Stimulated activated CD8-positive, alpha-beta memory T cell treated with anti-CD3 and anti-CD28 coated beads, Interleukin-15, amount 100 ng/mL, for 48 hours (primary cell): ENCODE results near the gene PNMA8C.
"Not testable (repeated sequence)": the region's sequence is repeated elsewhere in the genome, so short reads cannot be mapped to it uniquely, and the experiment has no call there.

ENCODE experiments used
- DNase-seq, 2 donors: peaks; one replicate each; pipeline ENCODE4 v3.0.0-alpha.2; 2020; ENCODE audit warnings: low read depth in 2 of 2

The PNMA8C gene

GRCh38 chr19:46411088-46411924 is 17.4 kb downstream of the PNMA8C start:
- no peak for DNase-seq

- no peak for DNase-seq
These were observed 18.3 kb downstream of the PNMA8C start for GRCh38 chr19:46410205-46411087.

GRCh38 chr19:46409191-46409590 is 19.5 kb downstream of the PNMA8C start:
- DNase-seq: no peak

- no peak for DNase-seq
These were observed 20.1 kb downstream of the PNMA8C start for GRCh38 chr19:46408664-46409039.

GRCh38 chr19:46407856-46408663 is 20.7 kb downstream of the PNMA8C start:
- DNase-seq: no peak

GRCh38 chr19:46406976-46407375 is 21.8 kb downstream of the PNMA8C start:
- no peak for DNase-seq

GRCh38 chr19:46404753-46405468 is 23.8 kb downstream of the PNMA8C start:
- no peak for DNase-seq

GRCh38 chr19:46404055-46404752 is 24.5 kb downstream of the PNMA8C start:
- no peak for DNase-seq

- DNase-seq: no peak
These were observed 26.0 kb downstream of the PNMA8C start for GRCh38 chr19:46402725-46403124.

- not testable (repeated sequence) for DNase-seq
These were observed 30.8 kb downstream of the PNMA8C start for GRCh38 chr19:46397801-46398479.

GRCh38 chr19:46394402-46394797 is 34.3 kb downstream of the PNMA8C start:
- no peak for DNase-seq

GRCh38 chr19:46393456-46394401 is 35.0 kb downstream of the PNMA8C start:
- no peak for DNase-seq

GRCh38 chr19:46392837-46393236 is 35.9 kb downstream of the PNMA8C start:
- DNase-seq: no peak

GRCh38 chr19:46392252-46392801 is 36.4 kb downstream of the PNMA8C start:
- DNase-seq: no peak

- no peak for DNase-seq
These were observed 37.2 kb downstream of the PNMA8C start for GRCh38 chr19:46391296-46392251.

- DNase-seq: no peak
These were observed 37.9 kb downstream of the PNMA8C start for GRCh38 chr19:46390866-46391265.

- DNase-seq: no peak
These were observed 38.4 kb downstream of the PNMA8C start for GRCh38 chr19:46390121-46390858.
